Left ventricle myocardium inferior (tissue), 1 donor: ENCODE results near the gene DAB1. TPM values are rescaled to one million over a fixed set of nuclear protein-coding genes. Genes with fewer than 3 reads are reported as not detected.

Experiments
- DNase-seq: peaks from one replicate; pipeline ENCODE4 v3.0.0-alpha.2; 2020
- H3K27ac ChIP-seq: fragments of 200-600 bp; replicated peaks from 2 replicates; pipeline ENCODE4 v1.8.0; 2021
- H3K27me3 ChIP-seq: fragments of 200-600 bp; 2 replicates; pipeline ENCODE4 v1.8.0; 2021; ENCODE audit warnings: low read depth
- H3K36me3 ChIP-seq: fragments of 200-600 bp; 2 replicates; pipeline ENCODE4 v1.8.0; 2021
- H3K4me1 ChIP-seq: fragments of 200-600 bp; 2 replicates; pipeline ENCODE4 v1.8.0; 2021
- H3K4me3 ChIP-seq: fragments of 200-600 bp; 2 replicates; pipeline ENCODE4 v1.8.0; 2021; ENCODE audit warnings: mild to moderate bottlenecking, moderate library complexity
- H3K9me3 ChIP-seq: fragments of 200-600 bp; replicated peaks from 2 replicates; pipeline ENCODE4 v1.8.0; 2021
- CTCF ChIP-seq: fragments of 200-600 bp; IDR thresholded peaks from 2 replicates; pipeline ENCODE4 v1.8.0; 2021; ENCODE audit warnings: antibody characterized with exemption, mild to moderate bottlenecking, borderline replicate concordance
- intact Hi-C: fragments of 100-400 bp; cut with micrococcal nuclease; formaldehyde crosslinking; loops from one replicate; pipeline ENCODE4 v1.11.0; 2022
- total RNA-seq: library from RNA; stranded (reverse); fragmentation: NEBNext Ultra II Directional; extraction: Animal tissue kit (Norgen Biotek cat#: 25700); gene quantifications from one replicate; pipeline ENCODE4 v1.2.1, GENCODE V29; 2021
- donor health status: DM: no; HTN: yes; CAD: no; lungs with severe emphysema.

The DAB1 gene
- total RNA-seq, 1 donor from 2014 or later, result 0.77 TPM

GRCh38 chr1:56992318-56993125 lies 431.3 kb downstream of the DAB1 start:
- no peak overlapping the region for H3K4me3 ChIP-seq
- TF ChIP-seq CTCF, result no peak
- no peaks in the 10 kb centered on the region for H3K9me3 ChIP-seq
- no peak for DNase-seq
- intact Hi-C loops, result no loop called here
- peaks cover 11% of the 10 kb centered on the region for H3K27me3 ChIP-seq
- H3K4me1 ChIP-seq, result no peaks in the 10 kb centered on the region
- H3K36me3 ChIP-seq, result no peaks in the 10 kb centered on the region
- no peak overlapping the region for H3K27ac ChIP-seq

- Histone ChIP-seq H3K4me3 (no peak overlapping the region), H3K36me3 (no peaks in the 10 kb centered on the region), H3K4me1 (no peaks in the 10 kb centered on the region), H3K27me3 (peaks cover 11% of the 10 kb centered on the region), H3K9me3 (no peaks in the 10 kb centered on the region), H3K27ac (no peak overlapping the region)
- intact Hi-C loops, result no loop called here
- no peak for DNase-seq
- no peak for TF ChIP-seq CTCF
Observed at GRCh38 chr1:56991576-56991975, 432.3 kb downstream of the DAB1 start.

- H3K36me3 ChIP-seq, result no peaks in the 10 kb centered on the region
- no peak for DNase-seq
- no peak overlapping the region for H3K4me3 ChIP-seq
- H3K4me1 ChIP-seq, result no peaks in the 10 kb centered on the region
- H3K9me3 ChIP-seq, result no peaks in the 10 kb centered on the region
- intact Hi-C loops, result no loop called here
- TF ChIP-seq CTCF, result no peak
- peaks cover 6% of the 10 kb centered on the region for H3K27me3 ChIP-seq
- H3K27ac ChIP-seq, result no peak overlapping the region
Observed at GRCh38 chr1:56986397-56986796, 437.5 kb downstream of the DAB1 start.

- H3K27ac ChIP-seq, result no peak overlapping the region
- no peak for TF ChIP-seq CTCF
- no peaks in the 10 kb centered on the region for H3K9me3 ChIP-seq
- H3K27me3 ChIP-seq, result peaks cover under 1% of the 10 kb centered on the region
- intact Hi-C loops, result no loop called here
- no peak overlapping the region for H3K4me3 ChIP-seq
- no peaks in the 10 kb centered on the region for H3K36me3 ChIP-seq
- no peak for DNase-seq
- H3K4me1 ChIP-seq, result no peaks in the 10 kb centered on the region
Observed at GRCh38 chr1:56985857-56986256, 438.0 kb downstream of the DAB1 start.

GRCh38 chr1:56983484-56983883 lies 440.4 kb downstream of the DAB1 start:
- intact Hi-C loops, result no loop called here
- no peak overlapping the region for H3K27ac ChIP-seq
- H3K27me3 ChIP-seq, result peaks cover 3% of the 10 kb centered on the region
- no peaks in the 10 kb centered on the region for H3K4me1 ChIP-seq
- DNase-seq, result no peak
- no peak overlapping the region for H3K4me3 ChIP-seq
- no peaks in the 10 kb centered on the region for H3K9me3 ChIP-seq
- H3K36me3 ChIP-seq, result no peaks in the 10 kb centered on the region
- no peak for TF ChIP-seq CTCF
